Measurements from ENCODE around the gene GAP43. TPM values are rescaled to one million over a fixed set of nuclear protein-coding genes. Genes with fewer than 3 reads are reported as not detected.

GAP43 gene
- total and polyA plus RNA-seq, 12 donors: 0.32 to 23.2 (median 0.74) TPM; not detected in 3

- H3K27ac ChIP-seq: no peak overlapping the region
- peaks cover 6 to 15% of the 10 kb centered on the region in 2 donors for H3K4me1 ChIP-seq (replicated peaks in 1 of 2)
- intact Hi-C loops (cut with DNase I): no loop called here
- no peak overlapping the region for H3K4me3 ChIP-seq
- H3K27me3 ChIP-seq: no peaks in the 10 kb centered on the region
- WGBS, 4 donors: 96 to 99% (median 97%) methylated on average over 2 of the region's 2 CpGs
- no peaks in the 10 kb centered on the region for H3K9me3 ChIP-seq (replicated peaks in 1 of 3)
- no peaks in the 10 kb centered on the region for H3K36me3 ChIP-seq (replicated peaks in 1 of 2)
- no peak for TF ChIP-seq POLR2A (IDR thresholded peaks at IDR 0.05)
- no peak for TF ChIP-seq CTCF (IDR thresholded peaks at IDR 0.05)
- no peak for DNase-seq
Observed at GRCh38 chr3:115702598-115702997, 79.3 kb downstream of the GAP43 start.

GRCh38 chr3:115704661-115705338 is 81.5 kb downstream of the GAP43 start:
- Histone ChIP-seq H3K4me1 (replicated peaks in 1 of 2) (peaks cover 6 to 15% of the 10 kb centered on the region in 2 donors), H3K36me3 (replicated peaks in 1 of 2) (no peaks in the 10 kb centered on the region), H3K27me3 (no peaks in the 10 kb centered on the region), H3K4me3 (no peak overlapping the region), H3K9me3 (replicated peaks in 1 of 3) (no peaks in the 10 kb centered on the region), H3K27ac (peak overlapping the region in 1 of 5 donors; percentile 16)
- peak in 2 of 7 donors; percentile 13 to 31 for DNase-seq
- TF ChIP-seq CTCF (IDR thresholded peaks at IDR 0.05): no peak
- no peak for TF ChIP-seq POLR2A (IDR thresholded peaks at IDR 0.05)
- intact Hi-C loops (cut with DNase I): no loop called here
- WGBS, 4 donors: 52 to 62% (median 60%) methylated on average over 4 of the region's 4 CpGs

GRCh38 chr3:115706311-115706829 is 83.1 kb downstream of the GAP43 start:
- H3K27ac ChIP-seq: peak overlapping the region in 3 of 5 donors; percentile 13 to 51 (median 39)
- WGBS, 4 donors: 41 to 52% (median 42%) methylated on average over 3 of the region's 3 CpGs
- H3K4me3 ChIP-seq: no peak overlapping the region
- H3K36me3 ChIP-seq (replicated peaks in 1 of 2): no peaks in the 10 kb centered on the region
- intact Hi-C loops (cut with DNase I): no loop called here
- H3K27me3 ChIP-seq: no peaks in the 10 kb centered on the region
- peaks cover 6 to 28% of the 10 kb centered on the region in 2 donors for H3K4me1 ChIP-seq (replicated peaks in 1 of 2)
- no peaks in the 10 kb centered on the region for H3K9me3 ChIP-seq (replicated peaks in 1 of 3)
- no peak for TF ChIP-seq POLR2A (IDR thresholded peaks at IDR 0.05)
- no peak for TF ChIP-seq CTCF (IDR thresholded peaks at IDR 0.05)
- peak in 1 of 7 donors; percentile 9 for DNase-seq

- intact Hi-C loops (cut with DNase I): no loop called here
- DNase-seq: no peak
- WGBS, 4 donors: 81 to 87% (median 84%) methylated on average over 2 of the region's 2 CpGs
- TF ChIP-seq POLR2A (IDR thresholded peaks at IDR 0.05): no peak
- no peak for TF ChIP-seq CTCF (IDR thresholded peaks at IDR 0.05)
- Histone ChIP-seq H3K27ac (no peak overlapping the region), H3K9me3 (replicated peaks in 1 of 3) (no peaks in the 10 kb centered on the region), H3K36me3 (replicated peaks in 1 of 2) (no peaks in the 10 kb centered on the region), H3K4me3 (no peak overlapping the region), H3K4me1 (replicated peaks in 1 of 2) (peaks cover 6 to 30% of the 10 kb centered on the region in 2 donors), H3K27me3 (no peaks in the 10 kb centered on the region)
Observed at GRCh38 chr3:115708540-115708939, 85.2 kb downstream of the GAP43 start.

Measured in adrenal gland (tissue), 12 donors.